Stimulated activated CD8-positive, alpha-beta memory T cell treated with anti-CD3 and anti-CD28 coated beads, Interleukin-15, amount 100 ng/mL, for 24 hours (primary cell): Measurements from ENCODE around the gene TNPO1.
"Not testable (repeated sequence)": the region's sequence is repeated elsewhere in the genome, so short reads cannot be mapped to it uniquely, and the experiment has no call there.

Source experiments
- DNase-seq: peaks from one replicate; pipeline ENCODE4 v3.0.0-alpha.2; 2020; ENCODE audit warnings: low read depth

The TNPO1 gene

DNA sequence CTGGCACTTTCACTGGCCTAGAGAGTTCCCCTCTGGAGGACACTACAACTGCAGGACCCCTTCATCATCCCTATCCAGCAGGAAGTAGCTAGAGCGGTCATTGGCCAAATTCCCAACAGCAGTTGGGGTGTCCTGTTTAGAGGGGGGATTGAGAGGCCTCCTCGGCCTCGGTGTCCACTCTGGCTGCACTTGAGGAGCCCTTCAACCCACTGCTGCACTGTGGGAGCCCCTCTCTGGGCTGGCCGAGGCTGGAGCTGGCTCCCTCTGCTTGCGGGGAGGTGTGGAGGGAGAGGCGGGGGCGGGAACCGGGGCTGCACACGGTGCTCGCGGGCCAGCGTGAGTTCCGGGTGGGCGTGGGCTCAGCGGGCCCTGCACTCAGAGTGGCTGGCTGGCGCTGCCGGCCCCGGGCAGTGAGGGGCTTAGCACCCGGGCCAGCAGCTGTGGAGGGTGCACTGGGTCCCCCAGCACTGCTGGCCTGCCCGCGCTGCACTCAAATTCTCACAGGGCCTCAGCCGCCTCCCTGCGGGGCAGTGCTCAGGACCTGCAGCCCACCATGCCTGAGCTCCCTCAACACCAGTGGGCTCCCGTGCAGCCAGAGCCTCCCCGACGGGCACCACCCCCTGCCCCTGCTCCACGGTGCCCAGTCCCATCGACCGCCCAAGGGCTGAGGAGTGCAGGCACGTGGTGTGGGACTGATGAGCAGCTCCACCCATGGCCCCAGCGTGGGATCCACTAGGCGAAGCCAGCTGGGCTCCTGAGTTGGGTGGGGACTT lies 118.7 kb downstream of the TNPO1 start:
- DNase-seq = not testable (repeated sequence)

DNA sequence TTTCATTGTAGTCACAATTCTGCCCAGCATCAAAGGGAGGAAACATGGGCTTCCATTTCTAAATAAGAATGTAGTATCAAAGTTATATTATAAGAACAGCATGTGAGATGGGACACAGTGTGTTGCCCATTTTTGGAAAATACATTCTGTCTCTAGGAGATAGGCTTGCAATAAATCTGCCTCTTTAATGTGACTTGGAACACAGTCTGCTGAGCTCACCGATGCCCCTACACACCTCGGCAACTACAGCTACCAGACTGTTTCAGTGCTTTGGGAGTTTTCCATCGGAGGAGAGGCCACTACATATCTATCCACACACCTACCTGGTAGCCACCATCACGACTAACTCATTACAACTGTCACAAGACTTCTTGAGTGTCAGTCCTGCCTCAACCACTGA lies 120.4 kb downstream of the TNPO1 start:
- no peak for DNase-seq

DNA sequence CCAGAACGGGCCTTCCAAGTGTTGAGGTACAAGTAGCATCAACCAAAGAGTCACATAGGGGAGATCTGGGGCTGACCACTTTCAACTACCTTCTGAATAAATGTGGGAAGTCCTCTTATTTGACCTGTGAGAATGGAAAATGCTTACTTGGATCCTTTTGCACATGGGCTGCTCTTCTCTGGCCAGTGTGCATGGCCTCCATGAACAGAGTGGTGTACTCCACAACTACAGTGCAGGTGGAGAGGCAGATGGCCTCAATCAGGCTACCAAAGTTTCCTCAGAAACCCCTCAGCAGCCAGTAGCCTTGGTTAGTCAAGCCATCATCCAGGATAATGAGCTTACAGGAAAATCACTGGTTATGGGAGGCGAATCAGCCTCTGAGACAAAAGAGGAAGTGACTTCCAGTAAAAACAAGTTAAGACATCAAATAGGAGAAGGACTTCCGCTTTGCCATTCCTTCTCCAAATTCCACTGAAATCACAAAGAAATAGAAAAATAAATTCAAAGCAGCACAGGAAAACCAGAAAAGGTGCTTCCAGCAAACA lies 121.1 kb downstream of the TNPO1 start:
- no peak for DNase-seq

DNA sequence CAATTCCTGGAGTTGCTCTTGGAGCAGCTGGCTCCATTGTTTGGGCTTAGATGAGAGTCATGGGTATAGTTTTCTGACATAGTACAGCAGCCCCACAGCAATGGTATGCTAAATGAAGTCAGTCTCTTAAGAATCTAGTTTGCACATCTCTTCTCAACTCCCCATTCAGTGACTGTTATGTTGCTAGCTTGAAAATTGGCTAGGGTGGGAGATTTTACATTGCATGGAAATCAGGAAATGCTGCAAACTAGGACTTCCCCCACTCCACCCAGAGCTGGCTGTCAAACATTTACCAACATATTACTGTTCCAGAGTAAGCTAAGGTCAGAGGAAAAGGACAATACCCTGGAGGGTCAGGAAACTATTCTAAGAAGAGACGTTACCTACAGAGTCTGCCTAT lies 121.7 kb downstream of the TNPO1 start:
- DNase-seq = no peak

DNA sequence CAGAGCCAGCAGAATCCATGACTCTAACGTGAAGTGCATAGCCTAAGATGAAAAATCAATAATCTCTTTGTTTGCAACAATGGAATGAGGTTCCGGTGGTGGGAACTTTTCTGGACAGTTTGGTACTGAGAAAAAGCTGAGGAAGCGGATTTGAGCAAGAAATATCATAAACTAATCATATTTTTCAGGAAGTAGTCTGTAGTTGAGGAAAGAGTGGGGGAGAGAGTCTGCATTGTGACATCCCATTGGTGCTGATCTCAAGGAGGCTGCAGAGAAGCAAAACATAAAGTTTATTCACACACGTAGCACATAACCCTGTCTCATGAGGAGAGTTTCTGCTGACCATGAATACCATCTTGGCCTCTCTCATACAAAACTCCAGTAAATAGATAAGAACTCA lies 123.6 kb downstream of the TNPO1 start:
- DNase-seq = no peak

DNA sequence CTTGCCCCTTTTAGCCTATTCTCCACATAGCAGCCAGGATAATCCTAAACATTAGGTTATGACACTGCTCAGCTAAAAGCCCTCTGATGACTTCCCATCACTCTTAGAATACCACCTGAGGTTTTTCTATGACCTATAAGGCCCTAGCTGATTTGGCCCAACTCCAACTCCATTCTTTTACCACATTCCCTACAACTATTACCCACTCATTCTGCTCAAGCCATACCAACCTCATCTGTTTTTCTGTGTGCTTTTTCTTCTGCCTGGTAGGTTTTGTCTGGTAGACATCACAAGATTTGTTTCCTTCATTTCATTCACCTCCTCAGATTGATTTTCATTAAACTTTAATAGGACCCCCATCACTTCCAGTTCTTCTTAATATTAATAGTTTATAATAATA lies 126.8 kb downstream of the TNPO1 start:
- DNase-seq = no peak

DNA sequence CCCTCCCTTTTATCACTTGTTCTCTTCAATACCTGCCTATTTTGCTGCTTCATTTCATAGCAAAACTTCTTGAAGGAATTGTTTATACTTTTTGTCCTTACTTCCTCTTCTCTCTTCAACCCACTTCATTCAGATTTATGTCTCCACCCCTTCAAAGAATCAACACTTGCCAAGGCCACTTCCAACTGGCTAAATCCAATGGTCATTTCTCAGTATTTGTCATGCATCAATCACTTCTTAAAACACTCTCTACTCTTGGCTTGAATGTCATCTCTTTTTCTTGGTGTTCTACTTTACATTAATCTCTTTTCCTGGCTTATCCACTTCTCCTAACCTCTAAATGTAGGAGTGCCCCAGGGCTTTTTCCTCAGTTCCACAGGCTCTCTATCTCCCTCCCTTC lies 131.0 kb downstream of the TNPO1 start:
- DNase-seq = no peak

DNA sequence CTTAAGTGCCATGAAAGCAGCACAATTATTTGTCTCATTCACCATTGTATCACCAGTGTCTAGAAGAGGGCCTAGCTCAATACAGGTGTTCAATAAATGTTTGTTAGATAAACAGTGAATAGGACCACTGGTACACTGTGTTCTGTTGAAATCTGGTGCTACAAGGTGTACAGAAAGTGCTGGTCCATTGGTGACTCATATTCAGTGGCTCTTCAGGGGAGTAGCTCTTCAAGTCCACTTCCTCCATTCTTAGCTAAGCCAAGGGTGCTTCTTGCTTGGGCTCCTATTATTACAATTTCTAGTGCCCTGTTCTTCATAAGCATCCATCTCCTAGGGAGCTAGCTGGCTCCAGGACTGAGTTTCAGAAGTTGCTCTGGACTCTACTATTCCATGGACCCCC lies 133.0 kb downstream of the TNPO1 start:
- DNase-seq = no peak

DNA sequence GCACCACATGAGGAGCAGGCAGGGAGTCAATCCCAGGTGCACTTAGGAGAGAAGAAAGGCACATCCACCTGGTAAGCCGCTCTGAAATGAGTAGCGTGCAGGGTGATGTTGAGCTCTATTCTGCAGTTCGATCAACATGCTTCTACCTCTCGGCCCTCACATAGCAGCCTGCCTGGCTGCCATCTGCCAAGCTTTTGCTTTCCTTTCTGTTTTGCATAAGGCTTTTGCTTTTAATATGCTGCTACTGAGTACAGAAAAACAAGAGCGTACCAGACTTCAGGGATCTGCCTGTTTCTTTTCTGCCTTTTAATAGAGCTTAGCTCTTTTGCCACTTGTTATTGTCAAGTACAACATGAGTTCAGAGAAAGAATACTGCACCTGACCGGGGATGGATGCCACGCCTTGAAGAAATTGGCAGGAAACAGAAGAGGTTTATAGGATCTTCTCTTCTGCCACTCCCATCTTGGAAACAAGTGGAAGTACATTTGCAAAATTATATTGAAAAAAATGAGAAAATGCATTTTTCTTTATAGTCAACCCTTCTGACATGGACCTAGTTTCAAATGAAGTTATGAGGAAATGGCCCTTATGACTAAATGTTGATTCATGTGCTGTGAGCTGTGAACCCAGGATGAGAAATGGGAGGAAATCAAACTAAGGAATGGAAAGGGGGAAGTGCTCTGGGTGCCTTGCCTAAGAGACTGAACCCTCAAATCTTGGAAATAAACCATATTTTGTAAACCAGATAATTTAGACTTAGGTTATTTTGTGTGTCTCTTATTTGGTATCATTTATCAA lies 135.4 kb downstream of the TNPO1 start:
- no peak for DNase-seq

DNA sequence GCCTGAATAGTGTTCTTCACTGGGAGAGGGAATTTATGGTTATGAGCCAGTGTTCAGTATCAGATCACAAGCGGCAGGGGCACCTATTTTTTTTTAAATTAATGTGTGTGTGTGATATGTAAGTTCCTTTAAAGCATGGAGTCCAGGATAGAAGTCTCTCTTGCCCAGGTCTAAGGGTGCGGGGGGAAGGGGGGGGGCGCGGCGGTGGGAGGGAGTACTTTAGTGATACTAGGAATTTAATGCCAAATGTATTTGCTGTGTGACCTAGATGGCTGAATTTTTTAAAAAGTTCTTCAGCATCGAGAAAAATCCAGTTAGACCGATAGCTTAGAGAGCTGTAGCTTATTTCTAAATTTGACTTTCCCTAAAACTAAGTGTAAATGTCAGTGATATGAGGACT lies 137.9 kb downstream of the TNPO1 start:
- DNase-seq = no peak

DNA sequence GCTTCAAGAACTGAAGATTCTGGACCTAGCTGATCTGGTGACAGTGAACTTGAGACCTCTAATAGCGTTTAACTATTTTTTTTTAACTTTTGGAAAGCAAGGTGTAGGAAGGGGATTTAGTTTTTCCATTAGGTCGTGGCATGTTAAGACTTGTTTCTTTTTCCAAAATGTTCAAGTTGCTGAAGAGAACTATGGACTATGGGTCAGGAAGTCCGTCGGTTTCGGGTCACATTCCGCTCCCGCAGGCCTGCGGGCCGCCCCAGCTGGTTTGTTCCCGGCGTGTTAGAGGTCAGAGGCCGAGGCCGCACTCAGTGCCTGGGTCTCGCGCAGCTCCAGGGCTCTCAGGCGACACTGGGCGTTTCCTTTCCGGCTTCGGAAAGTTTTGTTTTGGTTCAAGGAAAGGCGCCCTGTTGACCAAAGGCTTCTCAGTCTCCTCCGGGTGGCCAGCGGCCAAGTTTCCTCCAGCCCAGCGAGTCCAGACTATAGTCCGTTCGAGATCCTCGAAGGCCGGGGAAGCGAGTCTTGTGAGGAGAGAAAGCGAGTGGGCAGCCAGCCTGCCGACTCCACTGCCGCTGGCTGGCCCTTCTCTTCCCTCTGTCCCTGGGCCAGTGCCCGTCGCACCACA lies 138.8 kb downstream of the TNPO1 start:
- no peak for DNase-seq

DNA sequence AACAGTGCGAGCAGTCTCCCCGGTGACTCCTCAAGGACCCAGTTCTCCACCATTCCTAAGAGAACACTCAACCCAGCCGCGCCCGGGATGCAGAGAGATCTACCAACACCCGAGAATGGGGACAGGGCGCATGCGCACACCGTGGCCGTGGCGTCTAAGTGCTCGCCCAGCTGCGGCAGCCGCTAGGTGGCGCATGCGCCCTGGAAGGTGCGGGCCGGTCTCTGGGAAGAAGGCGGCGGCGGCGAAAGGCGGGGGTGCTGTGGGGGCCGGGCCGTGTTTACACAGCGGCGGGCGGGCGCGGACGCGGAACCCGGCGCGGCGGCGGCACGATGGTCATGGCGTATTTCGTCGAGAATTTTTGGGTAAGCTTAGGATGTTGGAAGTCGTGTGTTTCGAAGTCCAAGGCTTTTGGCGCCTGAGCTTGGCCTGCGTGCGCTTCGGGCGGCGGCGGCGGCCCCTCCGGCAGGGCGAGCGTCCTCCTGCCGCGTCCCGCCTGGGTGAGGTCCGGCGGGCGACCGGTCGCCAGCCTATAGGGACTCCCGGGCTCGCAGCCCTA lies 139.4 kb downstream of the TNPO1 start, which contains the start of gene FCHO2:
FCHO2 (plus strand) TSS at position 274 of the 556 bp plus-strand sequence; CDS start at position 330, 56 bp downstream.
- peak; percentile 98 for DNase-seq

DNA sequence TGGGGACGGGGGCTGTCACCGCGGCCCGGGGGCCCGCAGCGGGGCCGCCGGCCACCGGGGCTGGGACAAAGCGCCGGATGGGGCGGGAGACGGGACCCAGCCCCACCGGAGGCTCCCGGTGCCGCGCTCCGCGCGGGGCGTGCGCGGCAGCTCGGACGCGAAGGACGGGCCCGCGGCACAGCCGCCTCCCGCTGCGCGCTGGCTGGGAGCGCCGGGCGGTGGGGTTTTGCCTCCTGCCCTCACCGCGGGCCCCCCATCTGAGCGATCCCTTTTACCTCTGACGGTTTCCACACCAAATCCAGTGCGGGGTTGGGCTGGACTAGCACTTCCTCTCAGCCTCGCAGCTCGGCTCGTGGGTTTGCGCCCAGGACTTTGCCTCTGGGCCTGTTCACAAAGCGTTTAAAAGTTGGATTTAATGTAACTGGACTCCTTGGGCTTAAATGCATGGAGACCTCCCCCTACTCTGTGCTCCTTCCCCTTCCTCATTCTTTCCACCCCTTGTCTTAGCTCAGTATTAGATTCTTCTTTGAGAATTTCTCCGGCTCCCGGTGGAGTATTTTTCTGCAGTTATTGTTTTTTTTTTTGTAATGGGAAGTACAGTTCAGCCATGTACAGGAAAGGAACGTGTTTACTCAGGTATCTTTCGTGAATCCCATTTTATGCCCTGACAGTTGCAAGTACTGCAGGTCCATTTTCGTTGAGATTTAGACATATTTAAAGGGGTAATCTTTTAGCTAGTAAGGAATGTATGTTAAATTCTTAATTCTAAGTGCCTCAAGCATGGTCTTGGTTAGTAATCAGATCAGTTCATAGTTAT lies 140.1 kb downstream of the TNPO1 start:
- DNase-seq = peak; percentile 4

DNA sequence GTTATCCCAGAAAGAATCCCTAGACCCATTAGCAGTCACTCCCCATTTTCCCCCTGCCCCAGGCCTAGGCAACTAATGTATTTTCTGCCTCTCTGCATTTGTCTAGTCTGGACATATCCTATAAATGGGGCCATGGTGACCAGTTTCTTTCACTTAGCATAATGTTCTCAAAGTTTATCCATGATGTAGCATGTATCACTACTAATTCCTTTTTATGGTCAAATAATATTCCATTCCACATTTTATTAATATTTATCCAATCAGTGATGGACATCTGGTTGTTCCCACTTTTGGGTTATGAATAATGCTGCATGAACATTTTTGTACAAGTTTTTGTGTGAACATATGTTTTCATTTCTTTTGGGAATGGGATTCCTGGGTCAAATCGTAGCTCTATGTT lies 140.9 kb downstream of the TNPO1 start:
- DNase-seq = no peak

DNA sequence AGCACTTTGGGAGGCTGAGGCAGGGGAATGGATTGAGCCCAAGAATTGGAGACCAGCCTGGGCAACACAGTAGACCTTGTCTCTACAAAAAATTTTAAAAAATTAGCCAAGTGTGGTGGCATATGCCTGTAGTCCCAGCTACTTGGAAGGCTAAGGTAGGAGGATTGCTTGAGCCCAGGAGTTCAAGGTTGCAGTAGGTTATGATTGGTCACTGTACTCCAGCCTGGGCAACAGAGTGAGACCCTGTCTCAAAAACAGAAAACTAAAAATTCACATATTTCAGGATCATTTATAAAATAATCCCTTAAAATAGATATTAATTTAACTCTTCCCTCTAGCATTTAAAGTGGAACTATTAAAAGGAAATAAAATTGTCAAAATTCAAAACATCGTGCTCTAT lies 142.8 kb downstream of the TNPO1 start:
- no peak for DNase-seq
